Measurements from ENCODE around the gene CAMK2D.

DNA sequence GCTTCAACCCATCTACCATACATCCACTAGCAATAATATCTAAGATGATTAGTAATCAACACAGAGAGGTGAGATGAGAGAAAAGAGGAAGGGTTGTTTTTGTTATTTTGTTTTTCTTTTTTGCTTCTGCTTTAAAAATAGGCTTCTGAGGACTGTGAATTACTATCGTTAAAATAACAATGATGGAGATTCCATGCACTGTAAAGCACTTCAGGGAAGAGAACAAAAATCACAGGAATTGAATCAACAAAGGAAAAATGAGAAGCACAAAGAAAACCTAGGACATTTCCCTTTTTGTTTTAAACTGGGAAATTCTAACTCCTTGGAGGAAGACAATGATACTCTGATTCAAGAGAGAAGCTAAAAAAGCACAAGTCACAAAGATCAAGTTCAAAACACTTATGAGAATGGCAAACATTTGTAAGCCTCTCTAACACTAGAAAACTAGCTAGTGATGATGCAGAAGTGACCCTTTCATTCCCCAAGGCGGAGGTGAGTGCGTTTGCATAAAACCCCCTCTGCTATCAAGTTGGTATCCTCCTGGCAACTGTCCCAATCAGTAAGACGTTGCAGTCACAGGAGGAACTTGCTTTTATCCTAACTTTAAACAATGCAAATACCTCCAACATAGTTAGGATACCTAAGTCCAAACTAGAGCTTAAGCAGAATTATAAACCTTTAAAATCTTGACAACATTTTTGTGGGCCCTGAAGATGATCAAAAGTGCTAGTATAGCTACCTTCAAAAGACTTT is 308.5 kb downstream of the CAMK2D start:
- TF ChIP-seq, protein P1, sequence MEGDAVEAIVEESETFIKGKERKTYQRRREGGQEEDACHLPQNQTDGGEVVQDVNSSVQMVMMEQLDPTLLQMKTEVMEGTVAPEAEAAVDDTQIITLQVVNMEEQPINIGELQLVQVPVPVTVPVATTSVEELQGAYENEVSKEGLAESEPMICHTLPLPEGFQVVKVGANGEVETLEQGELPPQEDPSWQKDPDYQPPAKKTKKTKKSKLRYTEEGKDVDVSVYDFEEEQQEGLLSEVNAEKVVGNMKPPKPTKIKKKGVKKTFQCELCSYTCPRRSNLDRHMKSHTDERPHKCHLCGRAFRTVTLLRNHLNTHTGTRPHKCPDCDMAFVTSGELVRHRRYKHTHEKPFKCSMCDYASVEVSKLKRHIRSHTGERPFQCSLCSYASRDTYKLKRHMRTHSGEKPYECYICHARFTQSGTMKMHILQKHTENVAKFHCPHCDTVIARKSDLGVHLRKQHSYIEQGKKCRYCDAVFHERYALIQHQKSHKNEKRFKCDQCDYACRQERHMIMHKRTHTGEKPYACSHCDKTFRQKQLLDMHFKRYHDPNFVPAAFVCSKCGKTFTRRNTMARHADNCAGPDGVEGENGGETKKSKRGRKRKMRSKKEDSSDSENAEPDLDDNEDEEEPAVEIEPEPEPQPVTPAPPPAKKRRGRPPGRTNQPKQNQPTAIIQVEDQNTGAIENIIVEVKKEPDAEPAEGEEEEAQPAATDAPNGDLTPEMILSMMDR (IDR thresholded peaks at IDR 0.05): no peak
- no peak for TF ChIP-seq POLR2A (IDR thresholded peaks at IDR 0.05)
- no peak for TF ChIP-seq EP300 (IDR thresholded peaks at IDR 0.05)

All from stomach (tissue), 4 donors.